Ammon's horn (tissue), 1 donor: Measurements from ENCODE around the gene FCHO2.
"Not testable (repeated sequence)": the region's sequence is repeated elsewhere in the genome, so short reads cannot be mapped to it uniquely, and the experiment has no call there.

ENCODE experiments used
- DNase-seq: peaks from one replicate; pipeline ENCODE4 v3.0.0-alpha.2; 2016; ENCODE audit warnings: low spot score

The FCHO2 gene

DNA sequence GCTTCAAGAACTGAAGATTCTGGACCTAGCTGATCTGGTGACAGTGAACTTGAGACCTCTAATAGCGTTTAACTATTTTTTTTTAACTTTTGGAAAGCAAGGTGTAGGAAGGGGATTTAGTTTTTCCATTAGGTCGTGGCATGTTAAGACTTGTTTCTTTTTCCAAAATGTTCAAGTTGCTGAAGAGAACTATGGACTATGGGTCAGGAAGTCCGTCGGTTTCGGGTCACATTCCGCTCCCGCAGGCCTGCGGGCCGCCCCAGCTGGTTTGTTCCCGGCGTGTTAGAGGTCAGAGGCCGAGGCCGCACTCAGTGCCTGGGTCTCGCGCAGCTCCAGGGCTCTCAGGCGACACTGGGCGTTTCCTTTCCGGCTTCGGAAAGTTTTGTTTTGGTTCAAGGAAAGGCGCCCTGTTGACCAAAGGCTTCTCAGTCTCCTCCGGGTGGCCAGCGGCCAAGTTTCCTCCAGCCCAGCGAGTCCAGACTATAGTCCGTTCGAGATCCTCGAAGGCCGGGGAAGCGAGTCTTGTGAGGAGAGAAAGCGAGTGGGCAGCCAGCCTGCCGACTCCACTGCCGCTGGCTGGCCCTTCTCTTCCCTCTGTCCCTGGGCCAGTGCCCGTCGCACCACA, 586 bp upstream of the FCHO2 start:
- DNase-seq = no peak

DNA sequence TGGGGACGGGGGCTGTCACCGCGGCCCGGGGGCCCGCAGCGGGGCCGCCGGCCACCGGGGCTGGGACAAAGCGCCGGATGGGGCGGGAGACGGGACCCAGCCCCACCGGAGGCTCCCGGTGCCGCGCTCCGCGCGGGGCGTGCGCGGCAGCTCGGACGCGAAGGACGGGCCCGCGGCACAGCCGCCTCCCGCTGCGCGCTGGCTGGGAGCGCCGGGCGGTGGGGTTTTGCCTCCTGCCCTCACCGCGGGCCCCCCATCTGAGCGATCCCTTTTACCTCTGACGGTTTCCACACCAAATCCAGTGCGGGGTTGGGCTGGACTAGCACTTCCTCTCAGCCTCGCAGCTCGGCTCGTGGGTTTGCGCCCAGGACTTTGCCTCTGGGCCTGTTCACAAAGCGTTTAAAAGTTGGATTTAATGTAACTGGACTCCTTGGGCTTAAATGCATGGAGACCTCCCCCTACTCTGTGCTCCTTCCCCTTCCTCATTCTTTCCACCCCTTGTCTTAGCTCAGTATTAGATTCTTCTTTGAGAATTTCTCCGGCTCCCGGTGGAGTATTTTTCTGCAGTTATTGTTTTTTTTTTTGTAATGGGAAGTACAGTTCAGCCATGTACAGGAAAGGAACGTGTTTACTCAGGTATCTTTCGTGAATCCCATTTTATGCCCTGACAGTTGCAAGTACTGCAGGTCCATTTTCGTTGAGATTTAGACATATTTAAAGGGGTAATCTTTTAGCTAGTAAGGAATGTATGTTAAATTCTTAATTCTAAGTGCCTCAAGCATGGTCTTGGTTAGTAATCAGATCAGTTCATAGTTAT, 691 bp downstream of the FCHO2 start:
- peak; percentile 45 for DNase-seq

DNA sequence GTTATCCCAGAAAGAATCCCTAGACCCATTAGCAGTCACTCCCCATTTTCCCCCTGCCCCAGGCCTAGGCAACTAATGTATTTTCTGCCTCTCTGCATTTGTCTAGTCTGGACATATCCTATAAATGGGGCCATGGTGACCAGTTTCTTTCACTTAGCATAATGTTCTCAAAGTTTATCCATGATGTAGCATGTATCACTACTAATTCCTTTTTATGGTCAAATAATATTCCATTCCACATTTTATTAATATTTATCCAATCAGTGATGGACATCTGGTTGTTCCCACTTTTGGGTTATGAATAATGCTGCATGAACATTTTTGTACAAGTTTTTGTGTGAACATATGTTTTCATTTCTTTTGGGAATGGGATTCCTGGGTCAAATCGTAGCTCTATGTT, 1.5 kb downstream of the FCHO2 start:
- no peak for DNase-seq

DNA sequence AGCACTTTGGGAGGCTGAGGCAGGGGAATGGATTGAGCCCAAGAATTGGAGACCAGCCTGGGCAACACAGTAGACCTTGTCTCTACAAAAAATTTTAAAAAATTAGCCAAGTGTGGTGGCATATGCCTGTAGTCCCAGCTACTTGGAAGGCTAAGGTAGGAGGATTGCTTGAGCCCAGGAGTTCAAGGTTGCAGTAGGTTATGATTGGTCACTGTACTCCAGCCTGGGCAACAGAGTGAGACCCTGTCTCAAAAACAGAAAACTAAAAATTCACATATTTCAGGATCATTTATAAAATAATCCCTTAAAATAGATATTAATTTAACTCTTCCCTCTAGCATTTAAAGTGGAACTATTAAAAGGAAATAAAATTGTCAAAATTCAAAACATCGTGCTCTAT, 3.4 kb downstream of the FCHO2 start:
- no peak for DNase-seq

DNA sequence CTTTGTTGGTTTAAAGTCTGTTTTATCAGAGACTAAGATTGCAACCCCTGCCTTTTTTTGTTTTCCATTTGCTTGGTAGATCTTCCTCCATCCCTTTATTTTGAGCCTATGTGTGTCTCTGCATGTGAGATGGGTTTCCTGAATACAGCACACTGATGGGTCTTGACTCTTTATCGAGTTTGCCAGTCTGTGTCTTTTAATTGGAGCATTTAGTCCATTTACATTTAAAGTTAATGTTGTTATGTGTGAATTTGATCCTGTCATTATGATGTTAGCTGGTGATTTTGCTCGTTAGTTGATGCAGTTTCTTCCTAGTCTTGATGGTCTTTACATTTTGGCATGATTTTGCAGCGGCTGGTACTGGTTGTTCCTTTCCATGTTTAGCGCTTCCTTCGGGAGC, 18.6 kb downstream of the FCHO2 start:
- DNase-seq = not testable (repeated sequence)

DNA sequence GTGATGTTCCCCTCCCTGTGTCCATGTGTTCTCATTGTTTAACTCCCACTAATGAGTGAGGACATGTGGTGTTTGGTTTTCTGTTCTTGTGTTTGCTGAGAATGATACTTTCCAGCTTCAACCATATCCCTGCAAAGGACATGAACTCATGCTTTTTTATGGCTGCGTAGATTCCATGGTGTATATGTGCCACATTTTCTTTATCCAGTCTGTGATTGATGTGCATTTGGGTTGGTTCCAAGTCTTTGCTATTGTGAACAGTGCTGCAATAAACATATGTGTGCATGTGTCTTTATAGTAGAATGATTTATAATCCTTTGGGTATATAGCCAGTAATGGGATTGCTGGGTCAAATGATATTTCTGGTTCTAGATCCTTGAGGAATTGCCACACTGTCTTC, 21.0 kb downstream of the FCHO2 start:
- DNase-seq = not testable (repeated sequence)

DNA sequence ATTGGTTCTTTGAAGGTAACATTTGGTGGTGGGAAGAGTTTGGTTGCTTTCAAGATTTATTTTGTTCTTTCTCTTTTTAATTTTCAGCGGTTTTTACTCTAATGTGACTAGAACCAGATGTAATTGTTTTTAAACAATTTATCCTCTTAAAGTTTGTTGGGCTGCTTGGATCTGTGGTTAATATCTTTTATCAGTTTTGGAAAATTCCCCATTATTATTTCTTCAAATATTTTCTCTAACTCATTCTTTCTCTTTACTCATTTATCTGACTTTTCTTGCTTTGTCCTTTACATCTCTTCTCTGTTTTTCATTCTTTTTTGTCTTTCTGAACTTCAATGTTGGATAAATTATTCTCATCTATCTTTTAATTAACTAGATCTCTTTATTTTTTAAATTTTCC, 29.9 kb downstream of the FCHO2 start:
- no peak for DNase-seq

DNA sequence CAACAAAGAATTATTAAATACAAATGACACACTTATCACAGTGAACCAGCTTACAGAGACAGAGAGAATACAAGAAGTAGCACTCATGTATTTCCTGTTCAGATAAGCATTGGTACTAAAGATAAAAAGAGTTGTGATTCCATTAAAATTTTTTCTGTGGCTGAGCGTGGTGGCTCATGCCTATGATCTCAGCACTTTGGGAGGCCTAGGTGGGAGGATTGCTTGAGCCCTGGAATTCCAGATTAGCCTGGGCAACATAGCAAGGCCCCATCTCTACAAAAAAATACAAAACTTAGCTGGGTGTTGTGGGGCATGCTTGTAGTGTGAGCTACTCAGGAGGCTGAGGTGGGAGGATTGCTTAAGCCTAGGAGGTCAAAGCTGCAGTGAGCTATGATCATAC, 32.9 kb downstream of the FCHO2 start:
- DNase-seq = no peak

DNA sequence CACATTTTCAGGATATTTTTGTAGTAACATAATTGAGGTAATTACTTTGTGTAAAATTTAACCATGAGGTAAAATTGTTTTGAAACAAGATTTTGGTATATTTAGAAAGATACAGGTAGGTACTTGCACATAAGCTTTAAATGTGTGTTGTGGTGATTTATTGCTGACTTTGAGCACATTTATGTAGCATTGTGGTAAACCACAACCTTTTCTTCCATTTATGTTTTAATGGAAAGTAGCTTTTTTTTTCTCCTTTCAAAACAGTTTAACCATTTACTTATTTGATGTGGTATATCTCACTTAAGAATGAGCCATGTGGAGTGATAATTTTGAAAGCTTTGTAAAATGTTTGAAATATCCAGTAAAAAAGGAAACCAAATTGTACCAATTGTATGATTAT, 35.6 kb downstream of the FCHO2 start:
- no peak for DNase-seq

DNA sequence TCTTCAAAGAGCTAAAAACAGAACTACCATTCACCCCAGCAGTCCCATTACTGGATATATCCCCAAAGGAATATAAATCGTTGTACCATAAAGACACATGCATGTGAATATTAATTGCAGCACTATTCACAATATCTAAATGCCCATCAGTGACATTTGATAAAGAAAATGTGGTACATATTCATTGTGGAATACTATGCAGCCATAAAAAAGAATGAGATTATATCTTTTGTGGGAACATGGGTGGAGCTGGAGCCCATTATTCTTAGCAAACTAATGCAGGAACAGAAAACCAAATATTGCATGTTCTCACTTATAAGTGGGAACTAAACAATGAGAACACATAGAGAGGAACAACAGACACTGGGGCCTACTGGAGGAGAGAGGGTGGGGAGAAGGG, 38.7 kb downstream of the FCHO2 start:
- DNase-seq = no peak

DNA sequence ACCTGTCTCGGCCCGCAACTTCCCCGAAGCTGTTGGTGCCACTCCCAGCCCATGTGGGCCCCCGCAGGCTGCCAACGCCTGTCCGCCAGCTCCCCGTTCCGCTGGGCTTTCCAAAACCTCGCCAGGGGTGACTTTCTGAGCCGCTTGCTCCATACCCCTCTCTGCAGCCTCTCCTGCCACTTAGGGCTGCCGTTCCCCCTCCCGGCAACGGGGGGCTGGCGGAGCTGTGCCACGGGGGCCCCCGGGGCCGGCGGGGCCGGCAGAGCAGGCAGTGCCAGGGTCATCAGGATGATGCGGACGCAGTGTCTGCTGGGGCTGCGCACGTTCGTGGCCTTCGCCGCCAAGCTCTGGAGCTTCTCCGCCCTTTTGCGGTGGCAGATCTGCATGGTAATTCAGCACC, 40.8 kb downstream of the FCHO2 start:
- no peak for DNase-seq

DNA sequence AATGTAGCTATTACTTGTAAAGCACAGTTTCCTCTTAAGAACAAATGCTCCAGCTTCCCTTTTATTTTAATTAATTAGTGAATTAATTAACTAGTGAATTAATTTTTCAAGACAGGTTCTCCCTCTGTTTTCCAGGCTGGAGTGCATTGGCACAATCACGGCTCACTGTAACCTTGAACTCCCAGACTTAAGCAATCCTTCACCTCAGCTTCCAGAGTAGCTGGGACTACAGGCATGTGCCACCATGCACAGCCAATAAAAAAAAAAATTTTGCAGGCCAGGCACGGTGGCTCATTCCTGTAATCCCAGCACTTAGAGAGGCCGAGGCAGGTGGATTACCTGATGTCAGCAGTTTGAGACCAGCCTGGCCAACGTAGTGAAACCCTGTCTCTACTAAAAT, 44.1 kb downstream of the FCHO2 start:
- DNase-seq = no peak

DNA sequence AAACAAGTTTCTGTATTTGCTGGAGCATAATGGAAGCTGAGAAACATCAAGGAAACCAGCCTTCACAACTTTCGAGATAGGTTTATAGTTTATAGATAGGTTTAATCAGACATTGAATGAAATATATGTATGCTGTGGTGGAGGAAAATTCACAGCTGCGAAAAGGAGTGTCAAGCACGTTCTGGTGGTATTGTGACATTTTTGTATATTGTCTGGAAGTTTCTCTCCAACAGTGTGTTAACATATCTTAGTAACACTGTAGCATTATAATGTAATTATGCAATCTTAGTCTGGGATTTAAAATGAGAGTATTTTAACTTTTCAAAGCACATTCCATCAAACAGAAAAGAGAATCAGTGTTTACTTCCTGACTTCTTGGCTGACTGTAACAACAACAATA, 50.0 kb downstream of the FCHO2 start:
- no peak for DNase-seq

DNA sequence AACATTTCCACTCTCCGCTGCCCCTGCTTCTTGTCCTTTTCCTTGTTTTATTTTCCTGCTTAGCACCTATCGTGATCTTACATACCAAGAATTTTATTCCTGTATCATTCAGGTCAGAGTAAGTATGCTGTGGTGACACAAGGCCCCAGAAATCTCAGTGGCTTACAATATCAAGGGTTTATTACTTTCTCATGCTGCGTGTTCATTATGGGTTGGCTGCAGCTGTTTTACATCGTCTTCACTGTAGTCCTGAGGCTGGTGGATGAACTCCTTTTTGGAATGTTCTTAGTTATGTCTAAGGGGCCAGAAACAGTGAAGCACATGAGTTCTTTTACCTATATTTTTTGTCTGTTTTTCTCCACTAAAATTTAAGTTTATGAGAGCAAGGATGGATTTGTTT, 51.2 kb downstream of the FCHO2 start:
- no peak for DNase-seq

DNA sequence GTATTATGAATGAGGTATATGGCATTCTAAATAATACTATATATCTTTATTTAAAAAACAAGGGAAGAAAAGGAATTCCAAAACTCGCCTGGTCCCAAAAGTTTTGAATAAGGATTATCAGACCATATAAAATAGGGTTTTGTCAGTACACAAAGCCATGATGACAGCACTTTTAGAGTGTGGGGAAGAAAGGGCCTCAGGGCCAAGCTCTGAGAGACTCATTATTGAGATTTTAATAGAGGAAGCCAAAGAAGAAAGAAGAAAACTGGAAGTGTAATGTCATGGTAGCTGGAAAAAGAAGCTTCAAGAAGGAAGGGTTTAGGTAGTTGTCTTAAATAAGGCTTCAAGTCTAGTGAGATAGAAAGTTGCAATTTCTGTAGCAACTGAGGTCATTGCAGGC, 53.0 kb downstream of the FCHO2 start:
- DNase-seq = no peak

DNA sequence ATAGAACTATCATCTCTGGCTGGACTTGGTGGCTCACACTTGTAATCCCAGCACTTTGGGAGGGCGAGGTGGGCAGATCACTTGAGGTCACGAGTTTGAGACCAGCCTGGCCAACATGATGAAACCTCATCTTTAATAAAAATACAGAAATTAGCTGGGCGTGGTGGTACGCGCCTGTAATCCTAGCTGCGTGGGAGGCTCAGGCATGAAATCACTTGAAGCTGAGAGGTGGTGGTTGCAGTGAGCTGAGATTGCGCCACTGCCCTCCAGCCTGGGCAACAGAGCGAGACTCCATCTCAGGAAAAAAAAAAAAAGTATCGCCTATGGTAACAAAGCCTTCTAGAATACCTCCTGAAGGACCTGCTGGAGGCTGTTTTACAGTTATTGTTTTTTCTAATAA, 55.8 kb downstream of the FCHO2 start:
- not testable (repeated sequence) for DNase-seq

DNA sequence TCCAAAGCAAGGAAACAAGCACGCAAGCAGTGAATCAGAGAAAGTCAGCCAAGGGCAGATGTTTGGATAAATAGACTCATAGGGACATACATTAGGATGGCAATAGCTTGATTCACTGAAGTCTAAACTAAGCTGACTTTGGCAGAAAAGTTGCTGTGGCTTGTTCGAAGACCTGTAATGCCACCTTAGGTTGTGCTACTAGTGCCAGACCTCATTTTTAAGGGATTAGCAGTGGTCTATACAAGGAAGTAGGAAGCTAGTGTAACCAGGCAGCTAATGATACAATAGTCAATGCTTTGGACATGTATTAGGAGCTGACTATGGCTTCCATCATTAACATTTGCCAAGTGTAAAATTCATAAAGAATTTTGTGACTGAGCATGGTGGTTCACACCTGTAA, 63.1 kb downstream of the FCHO2 start:
- DNase-seq = no peak

DNA sequence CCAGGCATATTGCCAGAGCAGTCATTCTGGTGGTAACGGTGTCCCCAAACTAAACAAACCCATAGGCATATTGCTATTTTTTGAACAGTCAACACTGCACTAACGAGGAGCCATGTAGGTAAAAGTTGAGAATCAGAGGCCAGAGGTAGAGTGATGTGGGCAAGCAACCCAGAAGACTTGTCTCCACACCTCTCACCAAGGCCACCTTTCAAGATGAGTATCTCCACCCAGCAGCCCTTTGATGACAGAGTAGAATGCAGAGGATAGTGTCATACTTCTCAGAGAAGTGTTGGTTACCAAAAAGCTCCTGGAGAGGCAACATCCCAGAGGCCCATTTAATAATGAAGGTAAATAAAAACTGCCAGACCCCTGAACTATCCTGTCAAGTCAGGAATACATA, 63.9 kb downstream of the FCHO2 start:
- DNase-seq = no peak

DNA sequence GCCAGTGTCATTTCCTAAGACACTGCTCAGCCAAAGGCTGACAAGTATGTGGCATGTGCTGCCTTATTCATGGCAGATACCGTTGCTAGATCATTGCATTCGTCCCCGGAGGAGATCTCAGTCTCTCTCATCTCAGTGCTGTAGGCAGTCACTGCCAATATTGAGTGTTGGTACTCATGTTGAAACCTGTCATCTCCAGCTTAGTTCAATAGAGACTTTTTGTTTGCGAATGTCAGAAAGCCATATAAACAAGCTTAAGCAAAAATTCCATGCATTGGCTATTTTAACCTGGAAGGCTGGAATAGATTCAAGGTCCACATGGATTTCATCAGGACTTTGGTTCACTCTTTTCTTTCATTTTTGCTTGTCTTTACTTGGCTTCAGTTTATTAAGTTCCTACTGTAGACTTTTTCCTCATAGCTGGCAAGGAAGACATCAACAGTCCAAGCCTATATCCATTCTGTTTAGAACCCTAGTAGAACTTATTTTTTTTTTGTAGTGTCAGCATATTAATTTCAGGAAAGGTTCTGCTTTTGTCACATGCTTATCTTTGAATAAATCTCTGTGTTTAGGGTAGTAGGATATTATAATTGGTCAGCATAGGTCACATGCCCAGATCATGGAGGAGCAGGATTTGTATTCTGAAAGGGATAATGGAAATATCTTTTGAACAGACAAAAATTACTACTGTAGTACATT, 66.8 kb downstream of the FCHO2 start:
- DNase-seq = no peak

DNA sequence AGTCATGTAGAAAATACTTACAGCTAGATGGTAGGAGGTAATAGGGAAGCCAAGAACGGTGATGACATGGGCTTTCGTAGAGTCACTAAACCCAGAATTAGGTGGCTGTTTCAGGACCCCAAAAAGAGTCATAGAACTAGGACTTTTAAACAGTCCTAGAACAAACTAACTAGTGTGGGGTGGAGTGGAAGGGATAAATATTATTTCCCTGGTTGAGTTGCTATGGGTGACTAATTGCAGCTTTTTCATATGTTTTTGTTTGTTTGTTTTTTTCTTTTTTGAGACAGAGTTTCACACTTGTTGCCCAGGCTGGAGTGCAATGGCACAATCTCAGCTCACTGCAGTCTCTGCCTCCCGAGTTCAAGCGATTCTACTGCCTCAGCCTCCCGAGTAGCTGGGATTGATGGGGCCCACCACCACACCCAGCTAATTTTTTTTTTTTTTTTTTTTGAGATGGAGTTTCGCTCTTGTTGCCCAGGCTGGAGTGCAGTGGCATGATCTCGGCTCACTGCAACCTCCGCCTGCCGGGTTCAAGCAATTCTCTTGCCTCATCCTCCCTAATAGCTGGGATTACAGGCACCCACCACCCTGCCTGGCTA, 69.2 kb downstream of the FCHO2 start:
- DNase-seq = not testable (repeated sequence)

DNA sequence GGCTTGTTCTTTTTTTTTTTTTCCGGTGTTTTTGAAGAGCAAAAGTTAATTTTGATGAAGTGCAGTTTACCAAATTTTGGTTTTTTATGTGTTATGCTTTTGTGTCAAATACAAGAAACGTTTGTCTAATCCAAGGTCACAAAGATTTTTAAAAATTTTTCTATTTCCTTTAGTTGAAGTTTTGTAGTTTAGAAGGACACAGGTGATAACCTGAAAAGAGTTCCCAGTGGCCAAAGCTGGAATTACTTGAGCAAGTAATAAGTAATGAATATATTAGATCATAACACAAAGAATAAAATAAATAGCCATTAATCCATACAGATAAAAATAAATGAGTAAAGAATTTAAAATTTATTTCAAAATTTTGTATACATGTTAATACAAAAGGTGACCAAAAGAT, 71.5 kb downstream of the FCHO2 start:
- DNase-seq = no peak

DNA sequence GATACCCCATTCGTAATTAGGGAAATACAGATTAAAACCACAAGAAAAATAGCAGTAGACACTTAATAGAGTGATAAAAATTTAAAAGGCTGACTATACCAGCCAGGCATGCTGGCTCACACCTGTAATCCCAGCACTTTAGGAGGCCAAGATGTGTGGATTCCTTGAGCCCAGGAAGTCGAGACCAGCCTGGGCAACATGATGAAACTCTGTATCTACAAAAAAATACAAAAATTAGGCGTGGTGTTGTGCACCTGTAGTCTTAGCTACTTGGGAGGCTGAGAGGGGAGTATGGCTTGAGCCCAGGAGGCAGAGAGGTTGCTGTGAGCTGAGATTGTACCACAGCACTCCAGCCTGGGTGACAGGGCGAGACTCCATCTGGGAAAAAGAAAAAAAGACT, 72.0 kb downstream of the FCHO2 start:
- no peak for DNase-seq
